Urinary bladder (tissue), 4 donors: Measurements from ENCODE around the gene PRELID1. TPM values are rescaled to one million over a fixed set of nuclear protein-coding genes. Genes with fewer than 3 reads are reported as not detected.
"Not testable (repeated sequence)": the region's sequence is repeated elsewhere in the genome, so short reads cannot be mapped to it uniquely, and the experiment has no call there.

Source experiments
- DNase-seq: peaks from one replicate; pipeline ENCODE4 v3.0.0-alpha.2; 2015; ENCODE audit errors: extremely low spot score
- H3K27ac ChIP-seq: one replicate; pipeline ENCODE4 v1.5.1; 2013; ENCODE audit warnings: low read depth, mild to moderate bottlenecking, moderate library complexity
- H3K36me3 ChIP-seq: one replicate; pipeline ENCODE4 v1.6.1; 2013; ENCODE audit warnings: mild to moderate bottlenecking, moderate library complexity; ENCODE audit not compliant: insufficient read depth
- H3K4me1 ChIP-seq: one replicate; pipeline ENCODE4 v1.6.1; 2013; ENCODE audit warnings: mild to moderate bottlenecking, moderate library complexity; ENCODE audit not compliant: insufficient read depth
- H3K4me3 ChIP-seq: one replicate; pipeline ENCODE4 v1.5.1; 2013; ENCODE audit warnings: low read depth, low read length
- WGBS: extraction: QIAGEN DNeasy Blood & Tissue Kit; methylation state at CpG from one replicate; pipeline ENCODE4 v1.1.7; 2013; 5-methylcytosine and 5-hydroxymethylcytosine counted together
- polyA plus RNA-seq: library from polyadenylated mRNA; stranded (reverse); fragments of 200-250 nt; gene quantifications from one replicate; pipeline ENCODE4 v1.2.3, GENCODE V29; 2013
- total RNA-seq: library from RNA; depleted of rRNA; stranded (reverse); fragments of >200 nt; gene quantifications from one replicate; pipeline ENCODE4 v1.2.3, GENCODE V29; 2014
- donor health status: healthy with polysubstance abuse.
- donor health status: healthy.

PRELID1 gene
- total and polyA plus RNA-seq, 2 donors: 40.8 to 122 TPM

DNA sequence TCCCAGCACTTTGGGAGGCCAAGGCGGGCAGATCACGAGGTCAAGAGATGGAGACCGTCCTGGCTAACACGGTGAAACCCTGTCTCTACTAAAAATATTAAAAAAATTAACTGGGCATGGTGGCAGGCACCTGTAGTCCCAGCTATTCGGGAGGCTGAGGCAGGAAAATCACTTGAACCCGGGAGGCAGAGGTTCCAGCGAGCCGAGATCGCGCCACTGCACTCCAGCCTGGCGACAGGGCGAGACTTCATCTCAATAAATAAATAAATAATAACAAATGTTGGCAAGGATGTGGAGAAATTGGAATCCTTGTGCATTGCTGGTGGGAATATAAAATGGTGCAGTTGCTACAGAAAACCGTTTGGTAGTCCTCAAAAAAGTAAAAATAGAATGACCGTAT, 39.4 kb downstream of the PRELID1 start:
- DNase-seq, H3K36me3 ChIP-seq, H3K4me1 ChIP-seq, H3K4me3 ChIP-seq, H3K27ac ChIP-seq: not testable (repeated sequence)
- 95% methylated on average over 14 of the region's 14 CpGs for WGBS

DNA sequence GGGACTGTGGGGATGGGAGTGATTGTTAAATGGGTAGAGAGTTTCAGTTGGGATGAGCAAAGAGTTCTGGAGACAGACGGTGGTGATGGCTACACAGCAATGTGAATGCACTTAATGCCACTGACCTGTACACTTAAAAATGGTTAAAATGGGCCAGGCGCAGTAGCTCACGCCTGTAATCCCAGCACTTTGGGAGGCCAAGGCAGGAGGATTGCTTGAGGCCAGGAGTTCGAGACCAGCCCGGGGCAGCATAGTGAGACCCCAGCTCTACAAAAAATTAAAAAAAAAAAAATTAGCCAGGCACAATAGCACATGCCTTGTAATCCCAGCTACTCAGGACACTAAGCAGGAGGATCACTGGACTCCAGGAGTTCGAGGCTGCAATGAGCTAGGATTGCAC, 40.2 kb downstream of the PRELID1 start:
- no peaks in the 10 kb centered on the region for H3K4me1 ChIP-seq
- no peak for DNase-seq
- H3K4me3 ChIP-seq: no peak overlapping the region
- H3K36me3 ChIP-seq: no peaks in the 10 kb centered on the region
- H3K27ac ChIP-seq: no peak overlapping the region
- WGBS: 96% methylated on average over 6 of the region's 6 CpGs

DNA sequence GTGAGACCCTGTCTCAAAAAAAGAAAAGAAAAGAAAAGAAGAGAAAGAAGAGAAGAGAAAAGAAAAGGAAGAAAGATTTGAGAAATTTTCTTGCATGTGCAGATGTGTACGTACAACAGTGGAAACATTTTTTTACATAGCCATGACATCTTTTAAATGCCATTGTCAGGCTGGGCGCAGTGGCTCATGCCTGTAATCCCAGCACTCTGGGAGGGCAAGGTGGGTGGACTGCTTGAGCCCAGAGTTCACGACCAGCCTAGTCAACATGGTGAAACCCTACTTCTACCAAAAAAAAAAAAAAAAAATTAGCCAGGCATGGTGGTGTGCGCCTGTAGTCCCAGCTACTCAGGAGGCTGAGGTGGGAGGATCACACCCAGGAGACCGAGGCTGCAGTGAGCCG, 41.3 kb downstream of the PRELID1 start:
- WGBS: 98% methylated on average over 6 of the region's 6 CpGs
- no peak for DNase-seq
- no peak overlapping the region for H3K4me3 ChIP-seq
- H3K36me3 ChIP-seq: no peaks in the 10 kb centered on the region
- H3K4me1 ChIP-seq: no peaks in the 10 kb centered on the region
- H3K27ac ChIP-seq: no peak overlapping the region

DNA sequence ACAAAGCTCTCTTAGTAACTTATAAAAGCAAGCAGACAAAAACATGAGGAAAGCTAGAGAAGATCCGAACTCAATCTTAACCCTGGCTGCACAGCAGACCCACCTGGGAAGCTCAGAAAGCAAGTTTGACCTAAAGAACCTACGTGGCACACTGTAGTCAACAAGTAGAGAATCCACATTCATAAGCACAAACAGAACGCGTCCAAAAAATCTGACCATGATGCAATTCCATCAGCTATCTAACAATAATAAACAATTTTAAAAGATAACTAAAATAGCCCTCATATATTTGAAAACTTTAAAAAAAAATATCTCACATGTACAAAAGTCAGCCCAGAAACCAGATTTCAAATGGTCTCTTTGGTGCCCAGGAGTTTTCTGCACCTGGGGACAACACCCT, 43.2 kb downstream of the PRELID1 start:
- Histone ChIP-seq H3K27ac (no peak overlapping the region), H3K36me3 (no peaks in the 10 kb centered on the region), H3K4me1 (no peaks in the 10 kb centered on the region), H3K4me3 (no peak overlapping the region)
- no peak for DNase-seq
- 64% methylated on average over 4 of the region's 4 CpGs for WGBS

DNA sequence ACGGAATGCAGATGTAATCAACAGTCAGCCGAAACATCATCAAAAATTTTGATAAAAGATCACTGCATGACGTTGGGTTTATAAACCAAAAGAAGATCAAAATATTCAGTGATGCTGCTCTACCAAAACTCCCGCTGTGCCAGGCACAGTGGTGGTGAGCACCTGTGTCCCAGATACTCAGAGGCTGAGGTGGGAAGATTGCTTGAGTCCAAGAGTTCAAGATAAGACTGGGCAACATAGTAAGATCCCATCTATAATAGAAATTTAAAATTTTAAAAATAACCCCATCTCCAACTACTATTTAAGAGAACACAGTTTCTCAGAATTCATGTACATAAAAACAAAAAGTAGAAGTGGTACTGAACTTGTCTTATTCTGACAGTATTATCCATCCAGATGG, 44.1 kb downstream of the PRELID1 start:
- no peaks in the 10 kb centered on the region for H3K4me1 ChIP-seq
- H3K36me3 ChIP-seq: no peaks in the 10 kb centered on the region
- 83% methylated on average over 4 of the region's 4 CpGs for WGBS
- no peak for DNase-seq
- no peak overlapping the region for H3K4me3 ChIP-seq
- no peak overlapping the region for H3K27ac ChIP-seq

DNA sequence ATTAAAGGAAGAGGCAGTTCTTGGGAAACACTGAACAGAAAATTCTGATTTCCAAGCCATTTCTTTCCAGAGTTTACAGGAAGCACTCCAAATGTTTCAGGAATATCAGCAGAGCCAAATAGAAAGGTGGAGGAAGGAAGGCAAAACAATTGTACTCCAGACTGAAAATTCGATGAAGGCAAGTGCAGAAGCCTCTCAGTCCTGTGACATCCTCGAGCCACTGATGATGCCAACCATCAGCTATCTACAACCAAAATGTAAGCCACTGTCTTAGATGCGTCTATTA, 45.7 kb downstream of the PRELID1 start:
- H3K4me1 ChIP-seq: no peaks in the 10 kb centered on the region
- WGBS: 79% methylated on average over 3 of the region's 3 CpGs

DNA sequence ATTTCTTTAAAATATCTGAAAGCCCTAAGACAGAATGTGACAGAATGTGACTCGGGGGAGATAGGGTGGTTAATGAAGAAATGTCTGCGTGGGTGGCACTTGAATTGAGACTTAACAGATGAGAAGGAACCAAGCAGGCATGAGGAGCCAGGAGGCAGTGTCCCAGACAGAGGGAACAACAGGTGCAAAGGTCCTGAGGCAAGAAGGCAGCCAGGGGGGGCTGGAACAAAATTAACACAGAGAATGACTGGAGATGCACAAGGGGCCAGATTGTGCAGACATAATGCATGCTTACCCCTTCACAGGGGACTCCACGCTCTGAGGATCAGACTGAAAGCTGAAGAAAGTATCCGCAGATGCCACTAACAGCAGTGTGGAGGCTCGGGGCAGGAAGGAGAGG, 46.2 kb downstream of the PRELID1 start:
- Histone ChIP-seq H3K36me3 (no peaks in the 10 kb centered on the region), H3K4me1 (no peaks in the 10 kb centered on the region), H3K4me3 (no peak overlapping the region), H3K27ac (no peak overlapping the region)
- 92% methylated on average over 5 of the region's 5 CpGs for WGBS
- DNase-seq: no peak

More for the DNA sequence above, 45.7 kb downstream of the PRELID1 start:
- Histone ChIP-seq H3K4me3 (no peak overlapping the region), H3K36me3 (no peaks in the 10 kb centered on the region), H3K27ac (no peak overlapping the region)
- DNase-seq: no peak

DNA sequence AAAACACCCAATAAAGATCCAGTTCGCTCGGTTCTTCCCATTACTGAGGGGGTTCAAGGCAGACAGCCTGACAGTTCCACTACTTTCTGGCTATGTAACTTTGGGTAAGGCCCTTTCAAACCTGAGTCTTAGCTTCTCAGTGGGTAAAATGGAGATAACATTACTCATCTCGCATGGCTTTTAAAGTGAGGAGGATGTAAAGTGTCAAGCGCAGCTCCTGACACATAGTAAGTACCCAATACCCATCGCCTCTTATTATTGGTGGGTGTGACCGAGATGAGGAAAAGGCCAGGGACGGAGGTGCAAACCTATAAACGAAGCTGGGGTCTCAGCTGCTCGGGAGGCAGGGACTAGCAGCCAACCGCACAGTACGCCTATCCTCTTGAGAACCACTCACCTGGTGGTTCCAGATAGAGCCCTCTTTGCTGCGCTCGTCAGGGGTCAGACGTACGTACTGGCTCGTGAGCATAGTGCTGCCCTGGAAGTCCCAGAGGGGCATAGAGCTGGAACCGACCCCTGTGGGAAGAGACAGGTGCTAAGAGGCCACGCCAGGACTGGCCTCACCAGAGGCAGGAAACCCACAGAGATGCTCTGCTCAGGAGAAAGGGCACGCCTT, 47.3 kb downstream of the PRELID1 start:
- 12% methylated on average over 19 of the region's 19 CpGs for WGBS
- no peak for DNase-seq
- no peaks in the 10 kb centered on the region for H3K4me1 ChIP-seq

DNA sequence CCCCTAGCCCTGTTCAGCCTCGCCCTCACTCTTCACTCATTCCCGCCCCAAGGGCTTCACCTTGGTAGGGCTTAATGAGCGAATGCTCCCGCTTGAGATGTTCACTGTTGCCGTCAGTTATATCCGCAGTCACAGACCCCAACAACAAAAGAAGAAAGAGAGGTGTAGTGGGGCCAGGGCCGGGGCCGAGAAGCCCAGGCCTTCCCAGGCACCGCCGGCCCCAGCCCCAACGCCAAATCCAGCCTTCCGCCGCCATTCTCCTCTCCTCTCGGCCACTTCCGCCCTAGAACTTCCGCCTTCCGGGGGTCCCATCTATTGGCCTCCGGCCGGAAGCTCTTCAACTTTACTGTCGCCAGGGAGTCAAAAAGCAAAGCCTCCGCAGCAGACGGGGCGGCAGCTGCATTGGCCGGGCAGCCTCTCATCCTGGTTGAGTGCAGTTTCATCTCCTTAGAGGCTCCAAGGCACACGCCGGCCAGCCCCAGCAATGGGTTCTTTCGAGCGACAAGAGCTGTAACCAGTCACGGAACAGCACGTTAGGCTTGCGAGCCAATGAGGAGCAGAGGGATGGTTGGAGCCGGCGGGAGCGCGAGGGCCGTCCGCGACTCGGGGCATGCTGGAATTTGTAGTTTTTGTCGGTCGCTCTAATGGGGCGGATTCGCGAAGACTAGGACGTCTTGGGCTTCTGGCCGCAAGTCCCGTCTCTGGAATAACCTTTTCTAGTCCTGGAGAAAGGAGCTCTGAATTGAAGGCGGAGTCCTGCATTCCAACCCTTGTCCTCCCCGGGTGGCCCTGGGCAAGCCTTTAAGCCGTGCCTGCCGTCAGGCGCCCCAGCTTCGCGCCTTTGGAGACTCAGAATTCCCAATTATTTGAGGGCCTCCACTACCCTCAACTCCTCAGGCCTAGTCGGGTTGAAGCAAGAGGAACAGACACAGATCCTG, 48.1 kb downstream of the PRELID1 start, which contains the start of gene LMAN2:
Gene LMAN2 (minus strand): TSS at position 277 of the 938 bp plus-strand sequence. CDS start 21 bp downstream, at position 256.
- H3K27ac ChIP-seq: peak within 1 kb of the TSS; percentile 79
- WGBS: 7% methylated on average over 55 of the region's 55 CpGs
- H3K4me3 ChIP-seq: peak within 1 kb of the TSS; percentile 94
- no peaks in the 10 kb centered on the region for H3K4me1 ChIP-seq
- DNase-seq: peak; percentile 94
- H3K36me3 ChIP-seq: no peaks in the 10 kb centered on the region

More for the DNA sequence above, 47.3 kb downstream of the PRELID1 start:
- Histone ChIP-seq H3K36me3 (no peaks in the 10 kb centered on the region), H3K4me3 (peak overlapping the region; percentile 94), H3K27ac (peak overlapping the region; percentile 79)

DNA sequence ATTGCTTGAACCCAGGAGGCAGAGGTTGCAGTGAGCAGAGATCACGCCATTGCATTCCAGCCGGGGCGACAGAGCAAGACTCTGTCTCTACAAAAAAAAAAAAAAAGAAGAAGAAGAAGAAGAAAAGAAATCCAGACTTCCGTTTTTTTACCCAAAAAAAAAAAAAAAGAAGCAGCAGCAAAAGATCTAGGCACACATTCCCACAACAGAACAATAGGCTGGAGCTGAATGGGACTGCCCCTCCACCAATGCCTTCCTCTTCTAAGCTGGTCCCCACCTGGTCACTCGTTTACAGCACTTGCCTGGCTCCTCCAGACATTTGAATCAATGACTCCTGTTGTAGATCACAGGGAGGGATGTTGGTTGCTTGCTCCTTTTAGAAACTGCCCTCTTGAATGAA, 49.5 kb downstream of the PRELID1 start:
- no peaks in the 10 kb centered on the region for H3K36me3 ChIP-seq
- no peaks in the 10 kb centered on the region for H3K4me1 ChIP-seq
- no peak for DNase-seq
- H3K27ac ChIP-seq: no peak overlapping the region
- WGBS: 70% methylated on average over 5 of the region's 5 CpGs
- H3K4me3 ChIP-seq: no peak overlapping the region

DNA sequence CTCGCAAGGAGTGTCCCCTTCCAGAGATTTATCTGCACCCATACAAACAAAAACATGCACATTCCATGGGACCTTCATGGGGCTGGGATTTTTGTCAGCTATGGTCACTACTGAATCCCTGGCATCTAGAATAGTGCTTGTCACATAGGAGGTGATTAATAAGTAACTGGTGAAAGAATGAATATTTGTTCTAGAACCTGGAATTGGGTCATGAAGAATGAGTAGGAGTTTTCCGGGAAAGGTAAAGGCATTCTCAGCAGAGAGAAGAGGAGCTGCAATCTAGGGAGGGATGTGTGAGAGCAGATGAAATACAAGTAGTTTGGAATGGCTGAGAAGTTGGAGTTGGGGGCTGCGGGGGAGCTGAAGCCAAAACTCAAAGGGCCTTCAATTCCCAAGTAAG, 50.7 kb downstream of the PRELID1 start:
- Histone ChIP-seq H3K4me3 (no peak overlapping the region), H3K36me3 (no peaks in the 10 kb centered on the region), H3K27ac (no peak overlapping the region), H3K4me1 (no peaks in the 10 kb centered on the region)
- DNase-seq: no peak
- 92% methylated on average over 3 of the region's 3 CpGs for WGBS

DNA sequence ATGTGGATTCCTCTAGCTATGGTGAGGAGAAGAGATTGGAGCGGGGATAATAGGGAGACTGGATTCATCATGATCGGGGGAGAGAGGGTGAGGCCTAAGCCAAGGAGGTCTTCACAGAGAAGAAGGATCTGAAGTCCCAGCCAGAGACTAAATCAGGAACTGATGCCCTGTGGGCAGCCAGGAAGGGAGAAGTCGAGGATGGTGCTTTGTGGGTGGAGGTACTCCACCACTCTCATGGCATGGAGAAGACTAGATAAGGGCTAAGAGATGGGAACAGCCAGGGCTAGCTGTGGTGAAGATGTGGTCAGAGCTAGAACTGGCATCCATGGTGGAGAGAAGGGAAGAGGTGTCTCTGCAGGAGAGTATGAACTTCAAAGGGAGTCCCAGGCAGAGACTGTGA, 51.1 kb downstream of the PRELID1 start:
- 71% methylated on average over 3 of the region's 3 CpGs for WGBS
- DNase-seq: no peak
- Histone ChIP-seq H3K27ac (no peak overlapping the region), H3K4me3 (no peak overlapping the region), H3K36me3 (no peaks in the 10 kb centered on the region), H3K4me1 (no peaks in the 10 kb centered on the region)

DNA sequence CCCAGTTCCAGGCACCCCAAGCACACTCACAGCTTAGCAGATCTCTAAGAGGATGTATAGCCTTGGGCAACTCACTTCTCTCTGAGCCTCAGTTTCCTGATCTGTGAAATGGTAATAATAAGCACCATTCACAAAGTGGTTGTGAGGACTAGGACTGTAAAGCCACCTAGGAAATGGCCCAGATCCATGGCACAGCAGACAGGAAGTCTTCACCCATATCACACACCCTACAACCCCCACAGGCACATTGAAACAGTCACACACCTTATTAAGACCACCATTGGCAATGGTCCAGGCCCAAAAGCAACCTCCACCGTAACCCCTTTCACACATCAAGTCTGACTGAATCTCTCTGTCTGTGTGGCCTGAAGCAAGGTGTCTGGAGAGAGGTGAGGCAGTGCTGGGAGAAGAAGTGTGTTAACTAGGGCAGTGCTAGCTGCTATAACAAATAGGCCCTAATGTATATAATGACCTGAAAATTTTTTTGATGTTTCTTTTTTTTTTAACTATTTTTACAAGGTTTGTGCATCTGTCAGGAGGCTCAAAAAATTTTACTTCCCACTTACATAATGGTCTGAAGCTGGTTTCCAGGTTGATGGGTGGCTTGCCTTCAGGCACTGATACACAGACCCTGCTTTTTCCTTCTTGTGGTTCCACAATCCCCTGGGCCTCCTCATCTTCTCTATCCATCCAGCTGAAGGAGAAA, 51.7 kb downstream of the PRELID1 start:
- no peak overlapping the region for H3K27ac ChIP-seq
- H3K4me1 ChIP-seq: no peaks in the 10 kb centered on the region
- WGBS: 78% methylated on average over 1 of the region's 1 CpG
- H3K36me3 ChIP-seq: no peaks in the 10 kb centered on the region
- no peak overlapping the region for H3K4me3 ChIP-seq
- no peak for DNase-seq

DNA sequence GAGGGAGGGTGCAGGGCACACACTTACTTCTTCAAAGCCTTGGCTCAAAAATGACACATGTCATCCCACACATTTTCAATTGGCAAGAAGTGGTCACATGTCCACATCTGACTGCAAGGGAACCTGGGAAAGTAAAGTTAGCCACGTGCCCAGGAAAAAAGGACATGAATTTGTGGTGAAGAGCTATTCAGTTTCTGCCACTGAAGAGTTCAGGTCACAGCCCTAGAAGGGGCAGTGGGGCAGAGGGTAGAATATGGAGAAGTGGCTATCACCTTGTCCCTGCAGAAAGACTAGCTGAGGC, 52.2 kb downstream of the PRELID1 start:
- WGBS: 13% methylated on average over 1 of the region's 1 CpG
- no peak overlapping the region for H3K4me3 ChIP-seq
- no peak for DNase-seq
- H3K27ac ChIP-seq: no peak overlapping the region
- no peaks in the 10 kb centered on the region for H3K4me1 ChIP-seq
- no peaks in the 10 kb centered on the region for H3K36me3 ChIP-seq
